GM18508 (cell line): ENCODE data around the gene MYO3B.
"Not testable (repeated sequence)": the region's sequence is repeated elsewhere in the genome, so short reads cannot be mapped to it uniquely, and the experiment has no call there.

Experiments used
- ATAC-seq: cut with Tn5 transposase; IDR thresholded peaks from one replicate; pipeline ENCODE4 v1.9.1; 2021; ENCODE audit warnings: moderate number of reproducible peaks; ENCODE audit not compliant: insufficient read depth, unreplicated experiment

The MYO3B gene

DNA sequence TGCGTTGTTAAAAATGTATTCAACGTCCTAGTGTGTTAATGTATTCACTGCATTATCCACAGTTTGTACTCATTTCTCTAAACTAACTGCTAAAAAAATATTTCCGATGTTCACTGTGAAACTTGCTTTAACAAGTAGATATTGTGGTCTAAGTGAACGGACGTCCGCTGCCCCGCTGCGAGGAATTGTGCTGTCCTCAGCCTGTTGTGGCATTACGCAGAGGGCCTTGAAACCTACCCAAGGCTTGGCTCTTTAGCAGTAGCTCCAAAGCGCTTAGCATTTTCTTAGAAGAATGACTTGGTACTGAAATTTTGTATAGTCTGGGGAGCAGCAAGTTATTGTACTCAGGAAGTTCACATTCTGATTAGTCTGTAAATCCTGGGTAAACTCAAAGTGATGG, 400.7 kb downstream of the MYO3B start:
- no peak for ATAC-seq

DNA sequence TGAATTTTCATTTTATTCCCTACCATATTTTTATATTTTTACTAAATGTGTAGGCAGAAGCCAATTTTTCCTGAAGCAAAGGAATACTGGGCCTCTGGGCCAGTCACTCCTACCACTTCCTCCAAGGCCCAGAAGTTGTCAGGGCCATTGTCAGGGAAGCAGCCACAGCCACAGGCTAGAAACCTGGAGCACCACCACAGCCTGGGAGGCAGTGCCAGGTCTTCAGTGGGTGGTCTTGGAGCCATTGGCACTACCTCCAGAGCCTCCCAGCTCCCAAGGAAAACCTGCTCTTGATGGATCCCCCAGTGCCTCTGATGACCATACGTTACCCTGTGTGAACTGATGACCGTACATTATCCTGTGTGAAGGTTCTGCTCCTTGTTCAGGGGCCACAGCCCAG, 401.6 kb downstream of the MYO3B start:
- ATAC-seq: no peak

GRCh38 chr2:170582313-170582712, 404.4 kb downstream of the MYO3B start:
- no peak for ATAC-seq

GRCh38 chr2:170582751-170583463, 405.0 kb downstream of the MYO3B start:
- ATAC-seq: no peak

DNA sequence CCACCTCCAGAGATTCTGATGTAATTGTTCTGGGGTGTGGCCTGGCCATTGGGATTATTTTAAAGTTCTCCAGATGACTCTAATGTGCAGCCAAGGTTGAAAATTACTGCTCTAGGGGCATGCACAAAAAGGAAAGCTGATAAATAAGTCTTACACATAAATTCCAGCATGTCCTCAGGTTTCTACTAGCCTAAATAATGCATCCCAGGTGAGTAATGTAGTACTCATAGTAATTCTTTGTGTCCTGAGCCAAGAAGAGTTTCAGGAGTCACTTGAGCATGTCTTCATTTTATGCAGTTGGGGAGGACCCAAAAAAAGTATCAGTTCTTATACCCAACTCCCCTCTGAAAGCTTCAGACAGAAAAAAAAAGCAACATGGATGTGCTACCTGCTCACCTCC, 407.1 kb downstream of the MYO3B start:
- ATAC-seq: no peak

DNA sequence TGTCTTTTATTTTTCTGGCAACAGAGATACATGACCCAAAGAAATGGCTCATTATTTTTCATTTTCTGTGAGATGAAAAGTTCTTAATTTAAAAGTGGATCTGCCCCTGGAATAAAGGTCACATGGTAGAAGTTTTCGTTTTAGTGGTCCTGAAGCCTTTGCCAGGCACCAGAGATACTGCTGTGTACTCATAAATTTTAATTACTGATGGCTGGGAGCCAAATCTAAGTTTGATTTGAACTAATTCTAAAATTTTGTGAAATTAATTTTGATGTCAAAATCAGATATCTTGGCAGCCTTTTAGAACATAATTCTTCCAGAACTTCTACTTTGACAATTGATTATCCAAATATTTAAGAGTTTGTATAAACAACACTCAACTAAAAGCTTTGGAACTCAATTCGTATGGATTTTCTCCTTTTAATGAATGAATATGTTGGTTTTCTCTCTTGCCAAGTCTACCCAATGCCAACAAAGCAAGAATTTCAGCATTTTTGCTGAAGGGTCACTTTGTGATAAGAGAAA, 408.7 kb downstream of the MYO3B start:
- no peak for ATAC-seq

DNA sequence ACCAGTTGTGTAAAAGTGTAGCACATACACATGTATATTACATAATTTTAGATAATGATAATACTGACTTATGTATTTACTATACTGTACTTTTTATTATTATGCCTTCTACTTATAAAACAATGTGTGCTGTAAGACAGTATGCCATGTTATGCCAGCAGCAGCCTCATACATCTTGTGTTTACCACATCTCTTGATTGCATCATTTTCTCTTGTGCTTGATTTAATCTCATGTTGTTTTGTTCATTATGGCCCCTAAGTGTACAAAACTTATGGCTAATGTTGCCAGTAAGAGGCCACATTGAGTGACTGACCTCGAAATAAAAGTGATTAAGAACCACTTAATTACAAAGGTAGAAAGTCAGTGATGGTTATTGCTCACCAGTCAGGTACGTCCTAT, 409.2 kb downstream of the MYO3B start:
- no peak for ATAC-seq

- no peak for ATAC-seq
Observed at GRCh38 chr2:170587922-170588321, 410.0 kb downstream of the MYO3B start.

- ATAC-seq: no peak
Observed at GRCh38 chr2:170588729-170589128, 410.8 kb downstream of the MYO3B start.

GRCh38 chr2:170596576-170596975, 418.6 kb downstream of the MYO3B start:
- ATAC-seq: no peak

- ATAC-seq: no peak
Observed at GRCh38 chr2:170598067-170598395, 420.1 kb downstream of the MYO3B start.

GRCh38 chr2:170601489-170601888, 423.5 kb downstream of the MYO3B start:
- ATAC-seq: no peak

GRCh38 chr2:170605862-170606261, 427.9 kb downstream of the MYO3B start:
- no peak for ATAC-seq

DNA sequence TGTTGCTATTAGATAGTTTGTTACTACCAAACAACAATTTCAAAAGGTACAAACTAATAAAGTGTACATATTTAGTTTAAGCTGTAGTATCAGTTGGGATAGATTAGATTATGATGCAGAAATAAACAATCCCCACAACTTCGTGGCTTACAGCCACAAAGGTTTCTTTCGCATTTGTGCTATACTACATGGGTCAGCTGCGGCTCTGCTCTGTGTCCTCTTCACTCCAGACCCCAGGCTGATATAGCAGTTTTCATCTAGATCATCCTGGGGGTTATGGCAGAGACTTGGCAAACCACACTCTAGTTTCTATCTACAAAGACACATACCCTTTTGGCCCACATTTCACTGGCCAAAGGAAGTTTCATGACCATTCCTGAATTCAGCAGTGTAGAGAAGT, 429.2 kb downstream of the MYO3B start:
- ATAC-seq: no peak

- ATAC-seq: no peak
Observed at GRCh38 chr2:170610615-170611014, 432.7 kb downstream of the MYO3B start.

DNA sequence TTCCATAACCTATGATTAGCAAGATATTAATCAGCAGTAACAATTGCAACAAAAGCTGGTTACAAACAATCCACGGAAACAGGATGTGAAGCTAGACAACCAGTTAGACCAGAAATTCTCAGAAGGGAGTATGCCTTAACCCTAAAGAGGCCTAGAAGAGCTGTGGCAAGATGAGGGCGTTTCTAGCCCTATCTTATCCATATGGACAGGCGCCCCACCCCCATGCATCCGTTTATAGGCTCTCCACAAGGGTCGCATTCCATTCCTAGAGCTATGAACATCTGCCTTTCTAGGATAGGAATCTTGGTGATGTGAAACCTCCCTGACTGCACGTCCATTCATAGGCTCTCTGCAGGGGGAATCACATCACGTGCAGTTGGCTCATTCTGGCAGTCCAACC, 441.0 kb downstream of the MYO3B start:
- not testable (repeated sequence) for ATAC-seq

DNA sequence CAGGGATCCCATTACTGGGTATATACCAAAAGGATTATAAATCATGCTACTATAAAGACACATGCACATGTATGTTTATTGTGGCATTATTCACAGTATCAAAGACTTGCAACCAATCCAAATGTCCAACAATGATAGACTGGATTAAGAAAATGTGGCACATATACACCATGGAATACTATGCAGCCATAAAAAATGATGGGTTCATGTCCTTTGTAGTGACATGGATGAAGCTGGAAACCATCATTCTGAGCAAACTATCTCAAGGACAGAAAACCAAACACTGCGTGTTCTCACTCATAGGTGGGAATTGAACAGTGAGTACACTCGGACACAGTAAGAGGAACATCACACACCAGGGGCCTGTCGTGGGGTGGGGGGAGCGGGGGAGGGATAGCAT, 457.1 kb downstream of the MYO3B start:
- ATAC-seq: not testable (repeated sequence)

- ATAC-seq: no peak
Observed at GRCh38 chr2:170639635-170640034, 461.7 kb downstream of the MYO3B start.

- no peak for ATAC-seq
Observed at GRCh38 chr2:170641961-170642360, 464.0 kb downstream of the MYO3B start.

DNA sequence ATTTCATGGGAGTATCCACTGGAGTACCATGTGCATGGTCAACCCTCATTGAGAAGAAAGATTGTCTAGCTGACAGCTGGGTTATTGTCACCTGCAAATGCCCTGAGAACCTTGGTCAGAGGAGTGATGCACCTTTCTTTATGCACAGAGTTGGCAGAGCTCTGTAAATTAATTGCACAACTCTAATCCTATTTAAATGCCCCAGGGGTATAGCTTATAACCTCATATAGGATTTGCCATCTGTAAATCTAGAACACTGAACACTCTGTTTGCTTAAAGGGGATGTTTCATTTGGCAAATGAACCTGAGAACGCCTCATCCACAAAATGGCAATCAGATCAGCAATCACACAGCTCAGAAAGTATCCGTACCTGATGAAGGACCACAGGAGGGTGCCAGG, 465.4 kb downstream of the MYO3B start:
- no peak for ATAC-seq

GRCh38 chr2:170647741-170648436, 469.9 kb downstream of the MYO3B start:
- no peak for ATAC-seq
